Fibroblast of the conjunctiva (primary cell): ENCODE measurements around the gene NAPB.

ENCODE experiments used
- DNase-seq: peaks from one replicate; pipeline ENCODE4 v3.0.0-alpha.2; 2010; ENCODE audit warnings: low read depth

The NAPB gene

GRCh38 chr20:23404196-23404595 is 17.1 kb downstream of the NAPB start:
- DNase-seq: no peak

GRCh38 chr20:23403751-23404150 is 17.5 kb downstream of the NAPB start:
- DNase-seq: no peak

GRCh38 chr20:23401051-23401450 is 20.2 kb downstream of the NAPB start:
- DNase-seq: no peak

- DNase-seq: no peak
Measured at GRCh38 chr20:23399568-23400241, 21.6 kb downstream of the NAPB start.

- DNase-seq: no peak
Measured at GRCh38 chr20:23397961-23398360, 23.3 kb downstream of the NAPB start.

DNA sequence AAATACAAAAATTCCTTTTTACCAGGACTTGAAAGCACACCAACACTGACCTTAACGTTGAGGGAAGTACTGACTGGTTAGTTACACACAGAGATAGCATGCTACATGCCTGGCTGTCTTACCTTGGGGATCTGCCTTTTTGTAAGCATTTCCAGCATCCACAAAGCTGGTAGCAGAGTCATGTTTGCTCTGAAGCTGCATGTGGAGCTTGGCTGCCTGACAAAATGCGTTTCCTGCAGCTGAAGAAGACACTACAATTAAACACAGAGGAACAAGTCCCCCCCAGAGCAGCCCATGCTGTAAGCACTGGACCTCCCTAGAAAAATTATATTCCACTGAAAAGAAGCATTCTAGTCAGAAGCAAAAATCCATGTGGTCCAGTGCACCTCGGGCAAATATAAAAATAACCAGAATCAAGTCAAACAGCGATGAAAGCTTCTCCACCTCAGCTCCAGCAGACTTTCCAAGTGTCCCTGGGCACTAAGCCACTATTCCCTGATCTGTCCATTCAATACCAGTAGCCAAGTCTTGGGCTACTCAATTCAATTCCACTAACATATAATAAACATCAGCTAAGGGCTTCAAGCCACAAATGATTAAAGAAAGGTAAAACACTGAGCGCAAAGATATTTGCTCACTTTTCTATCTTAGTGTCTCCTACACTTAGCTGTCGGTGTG is 24.2 kb downstream of the NAPB start:
- DNase-seq: no peak

- no peak for DNase-seq
Measured at GRCh38 chr20:23393996-23394775, 27.1 kb downstream of the NAPB start.

- no peak for DNase-seq
Measured at GRCh38 chr20:23391707-23392310, 29.5 kb downstream of the NAPB start.

GRCh38 chr20:23390091-23390774 is 31.1 kb downstream of the NAPB start:
- no peak for DNase-seq

GRCh38 chr20:23387118-23387443 is 34.2 kb downstream of the NAPB start:
- no peak for DNase-seq

DNA sequence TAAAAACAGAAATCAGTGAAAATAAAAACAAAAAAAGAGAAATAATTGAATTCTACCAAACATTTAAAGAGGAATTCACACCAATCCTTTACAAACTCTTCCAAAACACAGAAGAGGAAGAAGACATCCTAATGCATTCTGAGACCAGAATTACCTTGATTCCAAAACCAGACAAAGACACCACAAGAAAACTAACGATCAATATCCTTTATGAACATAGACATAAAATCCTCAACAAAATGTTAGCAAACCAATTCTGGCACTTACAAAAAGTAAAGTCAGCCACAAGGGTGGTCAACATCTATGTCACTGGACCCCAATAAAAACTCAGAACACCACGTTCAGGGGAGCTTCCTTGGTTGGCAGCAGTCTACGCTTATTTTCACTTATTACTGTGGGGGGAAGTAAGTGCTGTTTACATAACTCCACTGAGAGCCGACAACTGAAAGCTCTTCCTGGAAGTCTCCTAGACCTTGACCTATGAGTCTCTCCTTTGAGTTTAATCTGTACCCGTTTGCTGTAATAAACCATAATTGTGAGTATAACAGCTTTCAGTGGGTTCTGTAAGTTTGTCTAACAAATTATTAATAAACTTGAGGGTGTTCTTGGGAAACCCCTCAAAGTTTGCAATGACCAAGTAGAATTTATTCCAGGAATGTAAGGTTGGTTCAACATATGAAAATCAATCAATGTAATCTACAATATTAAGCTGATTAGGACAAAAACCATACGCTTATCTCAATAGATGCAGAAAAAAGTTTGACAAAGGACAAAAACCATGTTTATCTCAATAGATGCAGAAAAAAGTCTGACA is 34.8 kb downstream of the NAPB start:
- no peak for DNase-seq

- DNase-seq: no peak
Measured at GRCh38 chr20:23381876-23382275, 39.4 kb downstream of the NAPB start.

DNA sequence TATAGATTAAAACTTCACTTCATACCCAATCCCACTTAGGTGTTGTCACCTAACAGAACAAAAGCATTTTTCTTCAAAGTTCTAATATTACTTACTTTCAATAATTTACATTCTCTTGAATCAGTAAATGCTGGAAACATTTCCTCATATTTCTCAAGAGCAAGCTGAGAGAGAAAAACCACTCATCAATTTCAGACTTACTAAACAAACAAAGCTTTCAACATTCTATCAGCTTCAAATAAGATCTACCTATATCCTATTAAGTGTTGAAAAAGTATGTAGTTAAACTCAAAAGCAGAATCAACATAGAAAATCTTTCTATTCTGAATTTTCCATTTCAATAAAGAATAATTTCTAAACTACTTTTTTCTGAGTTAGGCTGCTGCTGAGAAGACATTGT is 41.5 kb downstream of the NAPB start:
- no peak for DNase-seq

GRCh38 chr20:23375827-23376226 is 45.5 kb downstream of the NAPB start:
- no peak for DNase-seq

- DNase-seq: no peak
Measured at GRCh38 chr20:23374441-23374840, 46.8 kb downstream of the NAPB start.

DNA sequence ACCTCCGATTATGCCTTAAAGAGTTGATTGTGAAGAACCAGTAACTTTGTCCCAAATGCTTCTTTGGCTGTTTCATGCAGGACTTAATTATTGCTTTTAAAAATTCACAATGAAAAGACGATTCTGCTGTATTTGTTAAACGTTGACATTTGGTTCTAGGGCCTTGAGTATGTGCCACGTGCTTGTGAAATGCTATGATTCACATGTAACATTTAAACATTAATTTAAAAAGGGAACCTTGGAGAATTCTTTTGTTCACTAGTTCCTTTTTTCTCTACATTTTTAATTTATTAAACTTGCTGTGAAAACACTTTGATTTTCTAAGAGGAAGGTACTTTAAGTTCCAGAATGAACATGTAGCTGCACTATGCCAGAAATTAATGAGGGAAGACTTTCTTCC is 49.8 kb downstream of the NAPB start:
- DNase-seq: no peak

- DNase-seq: no peak
Measured at GRCh38 chr20:23370873-23371272, 50.4 kb downstream of the NAPB start.

DNA sequence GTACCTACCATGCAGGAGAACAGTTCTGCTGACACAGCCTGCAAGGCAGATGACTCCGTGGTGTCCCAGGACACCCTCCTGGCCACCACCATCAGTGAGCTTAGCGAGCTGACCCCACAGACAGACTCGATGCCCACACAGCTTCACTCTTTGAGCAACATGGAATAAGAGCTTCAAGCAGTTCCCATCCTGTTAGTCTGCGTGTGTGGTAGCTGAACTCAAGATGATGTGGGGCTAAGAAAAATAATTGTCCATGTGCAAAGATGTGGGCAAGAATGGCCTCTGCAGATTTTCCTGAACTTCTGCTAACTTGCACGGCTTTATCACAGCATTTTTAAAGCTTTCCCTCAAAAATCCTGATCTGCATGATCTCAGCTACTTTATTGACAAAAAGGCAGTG is 51.0 kb downstream of the NAPB start:
- no peak for DNase-seq

- no peak for DNase-seq
Measured at GRCh38 chr20:23369072-23369823, 52.0 kb downstream of the NAPB start.

- DNase-seq: no peak
Measured at GRCh38 chr20:23368316-23369071, 52.8 kb downstream of the NAPB start.
